Neural progenitor cell (in vitro differentiated cells): Measurements from ENCODE around the gene RAB1B.

Experiments used
- CTCF ChIP-seq: fragments of 200-600 bp; sonication (generic); IDR thresholded peaks from 2 replicates; pipeline ENCODE4 v1.5.1; 2017; ENCODE audit warnings: antibody characterized with exemption, mild to moderate bottlenecking
- EZH2 ChIP-seq: fragments of 200-600 bp; sonication (generic); IDR thresholded peaks from 2 replicates; pipeline ENCODE4 v1.6.1; 2017; ENCODE audit warnings: antibody characterized with exemption, mild to moderate bottlenecking, moderate library complexity
- EZH2phosphoT487 ChIP-seq: fragments of 200-600 bp; sonication (generic); IDR thresholded peaks from 2 replicates; pipeline ENCODE4 v1.6.1; 2017; ENCODE audit warnings: antibody characterized with exemption

GRCh38 chr11:66315921-66316811 is 47.7 kb downstream of the RAB1B start:
- TF ChIP-seq CTCF (no peak), EZH2phosphoT487 (no peak), EZH2 (no peak)
